ENCODE measurements around the gene NTNG1.

NTNG1 gene

DNA sequence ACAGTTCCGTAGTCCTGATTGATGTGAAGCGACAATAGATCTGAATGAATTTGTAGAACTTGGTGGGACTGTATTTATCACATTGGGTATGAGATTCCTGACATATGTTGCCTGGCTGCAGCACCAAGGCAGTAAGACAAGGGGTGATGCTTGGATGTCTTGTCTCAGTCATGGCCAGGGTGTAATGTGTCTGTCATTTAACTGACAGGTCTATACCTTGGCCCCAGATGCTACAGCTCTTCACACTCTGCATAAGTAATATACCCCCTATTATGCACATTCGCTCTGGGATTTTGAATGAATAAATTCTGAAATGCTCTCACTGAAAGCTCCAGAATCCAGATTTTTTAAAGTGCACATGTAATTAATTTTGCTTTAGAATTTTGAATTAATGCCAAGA, 47.3 kb downstream of the NTNG1 start:
- TF ChIP-seq, protein P1, sequence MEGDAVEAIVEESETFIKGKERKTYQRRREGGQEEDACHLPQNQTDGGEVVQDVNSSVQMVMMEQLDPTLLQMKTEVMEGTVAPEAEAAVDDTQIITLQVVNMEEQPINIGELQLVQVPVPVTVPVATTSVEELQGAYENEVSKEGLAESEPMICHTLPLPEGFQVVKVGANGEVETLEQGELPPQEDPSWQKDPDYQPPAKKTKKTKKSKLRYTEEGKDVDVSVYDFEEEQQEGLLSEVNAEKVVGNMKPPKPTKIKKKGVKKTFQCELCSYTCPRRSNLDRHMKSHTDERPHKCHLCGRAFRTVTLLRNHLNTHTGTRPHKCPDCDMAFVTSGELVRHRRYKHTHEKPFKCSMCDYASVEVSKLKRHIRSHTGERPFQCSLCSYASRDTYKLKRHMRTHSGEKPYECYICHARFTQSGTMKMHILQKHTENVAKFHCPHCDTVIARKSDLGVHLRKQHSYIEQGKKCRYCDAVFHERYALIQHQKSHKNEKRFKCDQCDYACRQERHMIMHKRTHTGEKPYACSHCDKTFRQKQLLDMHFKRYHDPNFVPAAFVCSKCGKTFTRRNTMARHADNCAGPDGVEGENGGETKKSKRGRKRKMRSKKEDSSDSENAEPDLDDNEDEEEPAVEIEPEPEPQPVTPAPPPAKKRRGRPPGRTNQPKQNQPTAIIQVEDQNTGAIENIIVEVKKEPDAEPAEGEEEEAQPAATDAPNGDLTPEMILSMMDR (IDR thresholded peaks at IDR 0.05; ENCODE audit: borderline replicate concordance, extremely low read depth, low read length, poor library complexity, severe bottlenecking) = no peak
- no peak for TF ChIP-seq EZH2 (IDR thresholded peaks at IDR 0.05; ENCODE audit: borderline replicate concordance, low read depth, low read length, severe bottlenecking)
- peaks cover 21% of the 10 kb centered on the region for H3K4me1 ChIP-seq (ENCODE audit: insufficient read depth, low read length)
- no peaks in the 10 kb centered on the region for H3K79me2 ChIP-seq (ENCODE audit: insufficient read depth, low read length)
- no peaks in the 10 kb centered on the region for H4K20me1 ChIP-seq (ENCODE audit: insufficient read depth, low read length)
- no peak overlapping the region for H3K9ac ChIP-seq (ENCODE audit: low read depth, low read length)
- no peak overlapping the region for H3K4me3 ChIP-seq (ENCODE audit: low read depth in 1 of 2, low read length in 2 of 2)
- no peak overlapping the region for H3K4me2 ChIP-seq (ENCODE audit: insufficient read depth, low read length)
- no peaks in the 10 kb centered on the region for H3K9me3 ChIP-seq (ENCODE audit: insufficient read depth, low read length, severe bottlenecking)
- DNase-seq (no peak), ATAC-seq (ENCODE audit: insufficient read depth, low read depth) (no peak)
- H3K27ac ChIP-seq (ENCODE audit: low read length) = no peak overlapping the region
- no peaks in the 10 kb centered on the region for H3K27me3 ChIP-seq (ENCODE audit: insufficient read depth, low read length, poor library complexity)
- H2AFZ ChIP-seq (ENCODE audit: low read depth, low read length) = no peak overlapping the region
- H3K36me3 ChIP-seq (ENCODE audit: insufficient read depth, low read length) = no peaks in the 10 kb centered on the region

GRCh38 chr1:107194380-107194779, 53.5 kb downstream of the NTNG1 start:
- TF ChIP-seq, protein P1 (IDR thresholded peaks at IDR 0.05; ENCODE audit: borderline replicate concordance, extremely low read depth, low read length, poor library complexity, severe bottlenecking) = no peak
- TF ChIP-seq EZH2 (IDR thresholded peaks at IDR 0.05; ENCODE audit: borderline replicate concordance, low read depth, low read length, severe bottlenecking) = no peak
- no peak overlapping the region for H3K27ac ChIP-seq (ENCODE audit: low read length)
- no peaks in the 10 kb centered on the region for H3K79me2 ChIP-seq (ENCODE audit: insufficient read depth, low read length)

GRCh38 chr1:107195476-107195875, 54.6 kb downstream of the NTNG1 start:
- Histone ChIP-seq H3K36me3 (ENCODE audit: insufficient read depth, low read length) (no peaks in the 10 kb centered on the region), H3K27me3 (ENCODE audit: insufficient read depth, low read length, poor library complexity) (no peaks in the 10 kb centered on the region), H3K4me1 (ENCODE audit: insufficient read depth, low read length) (no peaks in the 10 kb centered on the region), H3K27ac (ENCODE audit: low read length) (no peak overlapping the region), H2AFZ (ENCODE audit: low read depth, low read length) (no peak overlapping the region), H3K4me3 (ENCODE audit: low read depth in 1 of 2, low read length in 2 of 2) (no peak overlapping the region), H3K9ac (ENCODE audit: low read depth, low read length) (no peak overlapping the region), H3K9me3 (ENCODE audit: insufficient read depth, low read length, severe bottlenecking) (no peaks in the 10 kb centered on the region), H4K20me1 (ENCODE audit: insufficient read depth, low read length) (no peaks in the 10 kb centered on the region), H3K79me2 (ENCODE audit: insufficient read depth, low read length) (no peaks in the 10 kb centered on the region), H3K4me2 (ENCODE audit: insufficient read depth, low read length) (no peak overlapping the region)
- no peak for DNase-seq
- TF ChIP-seq, protein P1 (IDR thresholded peaks at IDR 0.05; ENCODE audit: borderline replicate concordance, extremely low read depth, low read length, poor library complexity, severe bottlenecking) = no peak
- no peak for TF ChIP-seq EZH2 (IDR thresholded peaks at IDR 0.05; ENCODE audit: borderline replicate concordance, low read depth, low read length, severe bottlenecking)
- no peak for ATAC-seq (ENCODE audit: insufficient read depth, low read depth)

More at GRCh38 chr1:107194380-107194779, 53.5 kb downstream of the NTNG1 start:
- ATAC-seq (ENCODE audit: insufficient read depth, low read depth) (no peak), DNase-seq (no peak)
- no peaks in the 10 kb centered on the region for H4K20me1 ChIP-seq (ENCODE audit: insufficient read depth, low read length)
- H3K36me3 ChIP-seq (ENCODE audit: insufficient read depth, low read length) = no peaks in the 10 kb centered on the region
- H3K9ac ChIP-seq (ENCODE audit: low read depth, low read length) = no peak overlapping the region
- no peaks in the 10 kb centered on the region for H3K9me3 ChIP-seq (ENCODE audit: insufficient read depth, low read length, severe bottlenecking)
- H3K4me3 ChIP-seq (ENCODE audit: low read depth in 1 of 2, low read length in 2 of 2) = no peak overlapping the region
- no peak overlapping the region for H3K4me2 ChIP-seq (ENCODE audit: insufficient read depth, low read length)
- no peaks in the 10 kb centered on the region for H3K27me3 ChIP-seq (ENCODE audit: insufficient read depth, low read length, poor library complexity)
- no peak overlapping the region for H2AFZ ChIP-seq (ENCODE audit: low read depth, low read length)
- no peaks in the 10 kb centered on the region for H3K4me1 ChIP-seq (ENCODE audit: insufficient read depth, low read length)

Measured in DND-41 (cell line).